Rectal smooth muscle tissue (tissue), 1 donor: ENCODE results near the gene PDLIM1.

Experiments
- H3K27ac ChIP-seq: one replicate; pipeline ENCODE4 v1.7.0; 2013; ENCODE audit warnings: low read depth, low read length, inconsistent platforms
- H3K27me3 ChIP-seq: one replicate; pipeline ENCODE4 v1.7.0; 2013; ENCODE audit warnings: low read length; ENCODE audit not compliant: control insufficient read depth, insufficient read depth
- H3K36me3 ChIP-seq: one replicate; pipeline ENCODE4 v1.7.0; 2013; ENCODE audit warnings: low read length; ENCODE audit not compliant: control insufficient read depth, insufficient read depth
- H3K4me1 ChIP-seq: one replicate; pipeline ENCODE4 v1.7.0; 2013; ENCODE audit warnings: low read length; ENCODE audit not compliant: control insufficient read depth, insufficient read depth
- H3K4me3 ChIP-seq: one replicate; pipeline ENCODE4 v1.7.0; 2013; ENCODE audit warnings: low read length
- H3K9ac ChIP-seq: one replicate; pipeline ENCODE4 v1.7.0; 2013; ENCODE audit warnings: low read length

Gene PDLIM1

GRCh38 chr10:95290461-95291364 is at the start of gene PDLIM1:
Gene PDLIM1 (minus strand): TSS chr10:95291003. CDS start chr10:95290915, 88 bp downstream.
- H3K36me3 ChIP-seq, result no peaks in the 10 kb centered on the region
- H3K4me1 ChIP-seq, result peaks cover 9% of the 10 kb centered on the region
- H3K9ac ChIP-seq, result peak within 1 kb of the TSS; percentile 82
- H3K27ac ChIP-seq, result peak within 1 kb of the TSS; percentile 71
- H3K27me3 ChIP-seq, result no peaks in the 10 kb centered on the region
- H3K4me3 ChIP-seq, result peak within 1 kb of the TSS; percentile 91

- no peak overlapping the region for H3K4me3 ChIP-seq
- H3K36me3 ChIP-seq, result peaks cover 8% of the 10 kb centered on the region
- H3K27ac ChIP-seq, result no peak overlapping the region
- no peaks in the 10 kb centered on the region for H3K27me3 ChIP-seq
- peaks cover 15% of the 10 kb centered on the region for H3K4me1 ChIP-seq
- H3K9ac ChIP-seq, result no peak overlapping the region
Observed at GRCh38 chr10:95339863-95340262, 49.1 kb upstream of the PDLIM1 start.

- Histone ChIP-seq H3K36me3 (peaks cover 14% of the 10 kb centered on the region), H3K27ac (no peak overlapping the region), H3K4me3 (no peak overlapping the region), H3K9ac (no peak overlapping the region), H3K4me1 (peaks cover 18% of the 10 kb centered on the region), H3K27me3 (no peaks in the 10 kb centered on the region)
Observed at GRCh38 chr10:95337423-95338160, 46.8 kb upstream of the PDLIM1 start.

GRCh38 chr10:95336702-95337101 is 45.9 kb upstream of the PDLIM1 start:
- H3K4me1 ChIP-seq, result peaks cover 15% of the 10 kb centered on the region
- H3K9ac ChIP-seq, result no peak overlapping the region
- peaks cover 15% of the 10 kb centered on the region for H3K36me3 ChIP-seq
- no peak overlapping the region for H3K4me3 ChIP-seq
- no peaks in the 10 kb centered on the region for H3K27me3 ChIP-seq
- H3K27ac ChIP-seq, result peak overlapping the region; percentile 81

- Histone ChIP-seq H3K27ac (peak overlapping the region; percentile 81), H3K4me1 (peaks cover 15% of the 10 kb centered on the region), H3K4me3 (no peak overlapping the region), H3K9ac (no peak overlapping the region), H3K36me3 (peaks cover 11% of the 10 kb centered on the region), H3K27me3 (no peaks in the 10 kb centered on the region)
Observed at GRCh38 chr10:95335933-95336699, 45.3 kb upstream of the PDLIM1 start.

- Histone ChIP-seq H3K27me3 (no peaks in the 10 kb centered on the region), H3K9ac (no peak overlapping the region), H3K36me3 (peaks cover 10% of the 10 kb centered on the region), H3K4me1 (peaks cover 15% of the 10 kb centered on the region), H3K27ac (peak overlapping the region; percentile 81), H3K4me3 (no peak overlapping the region)
Observed at GRCh38 chr10:95334805-95335144, 44.0 kb upstream of the PDLIM1 start.

GRCh38 chr10:95333997-95334804 is 43.4 kb upstream of the PDLIM1 start:
- no peaks in the 10 kb centered on the region for H3K27me3 ChIP-seq
- peak overlapping the region; percentile 81 for H3K27ac ChIP-seq
- H3K4me1 ChIP-seq, result peaks cover 15% of the 10 kb centered on the region
- peaks cover 10% of the 10 kb centered on the region for H3K36me3 ChIP-seq
- no peak overlapping the region for H3K4me3 ChIP-seq
- no peak overlapping the region for H3K9ac ChIP-seq

- Histone ChIP-seq H3K36me3 (peaks cover 8% of the 10 kb centered on the region), H3K9ac (no peak overlapping the region), H3K27me3 (no peaks in the 10 kb centered on the region), H3K27ac (no peak overlapping the region), H3K4me3 (no peak overlapping the region), H3K4me1 (peaks cover 15% of the 10 kb centered on the region)
Observed at GRCh38 chr10:95332666-95333249, 42.0 kb upstream of the PDLIM1 start.

- H3K27me3 ChIP-seq, result no peaks in the 10 kb centered on the region
- H3K4me3 ChIP-seq, result no peak overlapping the region
- no peak overlapping the region for H3K27ac ChIP-seq
- peaks cover 7% of the 10 kb centered on the region for H3K36me3 ChIP-seq
- no peak overlapping the region for H3K9ac ChIP-seq
- peaks cover 15% of the 10 kb centered on the region for H3K4me1 ChIP-seq
Observed at GRCh38 chr10:95331596-95332130, 40.9 kb upstream of the PDLIM1 start.

GRCh38 chr10:95330966-95331453 is 40.2 kb upstream of the PDLIM1 start:
- H3K27me3 ChIP-seq, result no peaks in the 10 kb centered on the region
- H3K27ac ChIP-seq, result no peak overlapping the region
- no peak overlapping the region for H3K9ac ChIP-seq
- no peak overlapping the region for H3K4me3 ChIP-seq
- H3K4me1 ChIP-seq, result peaks cover 13% of the 10 kb centered on the region
- H3K36me3 ChIP-seq, result peaks cover 7% of the 10 kb centered on the region

GRCh38 chr10:95329296-95329695 is 38.5 kb upstream of the PDLIM1 start:
- Histone ChIP-seq H3K9ac (no peak overlapping the region), H3K4me3 (no peak overlapping the region), H3K27me3 (no peaks in the 10 kb centered on the region), H3K27ac (peak overlapping the region; percentile 15), H3K36me3 (peaks cover 9% of the 10 kb centered on the region), H3K4me1 (no peaks in the 10 kb centered on the region)
